HCT116 (cell line): Measurements from ENCODE around the gene PDE4D. TPM values are rescaled to one million over a fixed set of nuclear protein-coding genes. Genes with fewer than 3 reads are reported as not detected.

Experiments
- ATAC-seq: fragments of 200-7000 bp; cut with Tn5 transposase; 2 replicates; pipeline ENCODE4 v1.9.1; 2020; ENCODE audit warnings: mild to moderate bottlenecking, moderate library complexity
- BruUV-seq: library from RNA; stranded (reverse); fragments of 400-500 nt; replicated peaks from 2 replicates; lab custom pipeline; 2021; lab: Mats Ljungman, UMichigan
- CTCF ChIA-PET: fragments of 300-600 bp; sonication (Branson Sonifier 250); formaldehyde crosslinking; loops from one replicate; lab custom pipeline; 2021; ENCODE audit warnings: antibody characterized with exemption; lab: Charles Lee
- POLR2A ChIA-PET: fragments of 300-600, 350-600 bp; sonication (Branson Sonifier 250); formaldehyde crosslinking; loops from one replicate; lab custom pipeline; 2021; ENCODE audit warnings: antibody characterized with exemption; lab: Charles Lee
- RAD21 ChIA-PET, 2 experiments: fragments of 300-600 bp; sonication (Branson Sonifier 250); formaldehyde crosslinking; loops; one replicate each; lab custom pipeline; 2023; ENCODE audit warnings: low total read pairs in 2 of 2; ENCODE audit not compliant: uncharacterized antibody in 2 of 2, unreplicated experiment in 2 of 2, low non-redundant PET in 1 of 2; lab: Charles Lee
- DNase-seq: peaks from one replicate; pipeline ENCODE4 v3.0.0-alpha.2; 2010; ENCODE audit warnings: low read depth, low spot score
- H2AFZ ChIP-seq: fragments of 200-600 bp; shearing (Covaris generic), sonication (generic); 2 replicates; pipeline ENCODE4 v1.6.1; 2017; ENCODE audit warnings: low read depth, mixed run types, mixed read lengths, antibody characterized with exemption, low read length; ENCODE audit not compliant: poor library complexity, severe bottlenecking
- H3K27ac ChIP-seq: 2 replicates; pipeline ENCODE4 v1.5.1; 2012; ENCODE audit warnings: low read depth, low read length
- H3K27me3 ChIP-seq: fragments of 200-600 bp; sonication (generic); 2 replicates; pipeline ENCODE4 v1.6.1; 2016; ENCODE audit warnings: mixed run types, low read length, mixed read lengths; ENCODE audit not compliant: insufficient read depth
- H3K36me3 ChIP-seq, 2 experiments: fragments of 200-500 bp in 1 of 2; fragments of 200-600 bp in 1 of 2; sonication (Bioruptor generic) in 1 of 2; sonication (generic) in 1 of 2; 2 replicates each; pipeline versions ENCODE4 v1.5.1 to v1.6.1; 2014 to 2016; ENCODE audit warnings: low read length in 2 of 2, inconsistent platforms in 1 of 2, mixed read lengths in 1 of 2, mixed run types in 1 of 2; ENCODE audit not compliant: insufficient read depth in 2 of 2, control insufficient read depth in 1 of 2
- H3K4me1 ChIP-seq, 2 experiments: fragments of 200-600 bp in 1 of 2; sonication (generic) in 1 of 2; 2 replicates each; pipeline versions ENCODE4 v1.5.1 to v1.6.1; 2012 to 2017; ENCODE audit warnings: low read length in 2 of 2, inconsistent platforms in 1 of 2, mild to moderate bottlenecking in 1 of 2, mixed read lengths in 1 of 2, mixed run types in 1 of 2, moderate library complexity in 1 of 2; ENCODE audit not compliant: insufficient read depth in 2 of 2, control insufficient read depth in 1 of 2
- H3K4me2 ChIP-seq: fragments of 200-600 bp; sonication (generic); 2 replicates; pipeline ENCODE4 v1.6.1; 2017; ENCODE audit warnings: mixed run types, low read length, mixed read lengths
- H3K4me3 ChIP-seq, 2 experiments: fragments of 200-600 bp in 1 of 2; sonication (generic) in 1 of 2; replicated peaks in 1 of 2; 2 replicates each; pipeline ENCODE4 v1.5.1; 2011 to 2016; ENCODE audit warnings: low read length in 2 of 2, control low read depth in 1 of 2, low read depth in 1 of 2, mild to moderate bottlenecking in 1 of 2, mixed read lengths in 1 of 2, mixed run types in 1 of 2
- H3K79me2 ChIP-seq: fragments of 200-600 bp; sonication (generic); 2 replicates; pipeline ENCODE4 v1.6.1; 2017; ENCODE audit warnings: mild to moderate bottlenecking, mixed run types, low read length, moderate library complexity, mixed read lengths; ENCODE audit not compliant: insufficient read depth
- H3K9ac ChIP-seq: fragments of 200-600 bp; sonication (generic); 2 replicates; pipeline ENCODE4 v1.6.1; 2016; ENCODE audit warnings: low read length, mixed read lengths
- H3K9me2 ChIP-seq: fragments of 200-600 bp; sonication (generic), shearing (Covaris generic); 2 replicates; pipeline ENCODE4 v1.6.1; 2017; ENCODE audit warnings: mixed run types, mild to moderate bottlenecking, moderate library complexity; ENCODE audit not compliant: insufficient read depth
- H3K9me3 ChIP-seq, 2 experiments: fragments of 200-500 bp in 1 of 2; fragments of 200-600 bp in 1 of 2; sonication (Bioruptor generic) in 1 of 2; sonication (generic) in 1 of 2; 2 replicates each; pipeline ENCODE4 v1.6.1; 2014 to 2017; ENCODE audit warnings: low read length in 2 of 2, mixed read lengths in 2 of 2, inconsistent platforms in 1 of 2, low read depth in 1 of 2, mild to moderate bottlenecking in 1 of 2, mixed run types in 1 of 2, moderate library complexity in 1 of 2; ENCODE audit not compliant: control insufficient read depth in 1 of 2, insufficient read depth in 1 of 2
- H4K20me1 ChIP-seq: fragments of 200-600 bp; sonication (generic), shearing (Covaris generic); 2 replicates; pipeline ENCODE4 v1.6.1; 2017; ENCODE audit warnings: mixed run types, mild to moderate bottlenecking, moderate library complexity; ENCODE audit not compliant: insufficient read depth
- ATF3 ChIP-seq: IDR thresholded peaks from 2 replicates; pipeline ENCODE4 v1.6.1; 2012
- CEBPB ChIP-seq: IDR thresholded peaks from 2 replicates; pipeline ENCODE4 v1.6.1; 2012; ENCODE audit warnings: low read depth
- EGR1 ChIP-seq: IDR thresholded peaks from 2 replicates; pipeline ENCODE4 v1.6.1; 2012; ENCODE audit warnings: low read depth
- ELF1 ChIP-seq: IDR thresholded peaks from 2 replicates; pipeline ENCODE4 v1.6.1; 2012; ENCODE audit warnings: low read depth, borderline replicate concordance
- EZH2 ChIP-seq: fragments of 200-600 bp; sonication (generic); IDR thresholded peaks from 2 replicates; pipeline ENCODE4 v1.6.1; 2017; ENCODE audit warnings: antibody characterized with exemption, mixed run types
- EZH2phosphoT487 ChIP-seq: fragments of 200-600 bp; IDR thresholded peaks from 2 replicates; pipeline ENCODE4 v1.6.1; 2018; ENCODE audit warnings: antibody characterized with exemption, borderline replicate concordance
- JUND ChIP-seq: IDR thresholded peaks from 2 replicates; pipeline ENCODE4 v1.6.1; 2012
- POLR2AphosphoS5 ChIP-seq: IDR thresholded peaks from 2 replicates; pipeline ENCODE4 v1.6.1; 2011; ENCODE audit warnings: mild to moderate bottlenecking, low read depth, low read length, moderate library complexity
- RAD21 ChIP-seq: IDR thresholded peaks from 2 replicates; pipeline ENCODE4 v1.6.1; 2012; ENCODE audit warnings: low read depth, mild to moderate bottlenecking
- REST ChIP-seq: IDR thresholded peaks from 2 replicates; pipeline ENCODE4 v1.6.1; 2012; ENCODE audit warnings: low read depth
- SIN3A ChIP-seq: IDR thresholded peaks from 2 replicates; pipeline ENCODE4 v1.6.1; 2012; ENCODE audit warnings: low read depth
- SP1 ChIP-seq: IDR thresholded peaks from 2 replicates; pipeline ENCODE4 v1.6.1; 2012; ENCODE audit warnings: low read depth
- TCF7L2 ChIP-seq: IDR thresholded peaks from 2 replicates; pipeline ENCODE4 v1.7.0; 2011; ENCODE audit warnings: borderline replicate concordance, inconsistent platforms; ENCODE audit not compliant: insufficient read depth, insufficient read length; ENCODE audit errors: extremely low read depth
- YY1 ChIP-seq: IDR thresholded peaks from 2 replicates; pipeline ENCODE4 v1.6.1; 2011; ENCODE audit warnings: low read length, low read depth, moderate library complexity, mild to moderate bottlenecking; ENCODE audit not compliant: insufficient replicate concordance; ENCODE audit errors: extremely low read depth
- ZBTB33 ChIP-seq: IDR thresholded peaks from 2 replicates; pipeline ENCODE4 v1.6.1; 2011; ENCODE audit warnings: mild to moderate bottlenecking, low read length, moderate library complexity; ENCODE audit not compliant: insufficient replicate concordance; ENCODE audit errors: extremely low read depth
- ZFX ChIP-seq: fragments of 450-650 bp; IDR thresholded peaks from 2 replicates; pipeline ENCODE4 v1.6.1; 2017
- ZNF274 ChIP-seq: fragments of 200-500 bp; sonication (Bioruptor generic); IDR thresholded peaks from 2 replicates; pipeline ENCODE4 v1.6.1; 2014; ENCODE audit warnings: mild to moderate bottlenecking, low read depth, low read length, inconsistent platforms
- intact Hi-C: fragments of 100-400 bp; cut with micrococcal nuclease; formaldehyde crosslinking; loops from 2 replicates; pipeline ENCODE4 v1.10.0; 2022
- total RNA-seq: library from RNA; stranded (reverse); gene quantifications from one replicate; pipeline ENCODE4 v1.2.1, GENCODE V29; 2021; ENCODE audit not compliant: unreplicated experiment

PDE4D gene
- total RNA-seq, 1 experiment from 2014 or later, result 1.1 TPM

GRCh38 chr5:59261969-59262368 lies 631.6 kb downstream of the PDE4D start:
- Histone ChIP-seq H3K27me3 (peaks cover 27% of the 10 kb centered on the region; the same call in 1 of the 2 replicates), H3K4me1 (no peaks in the 10 kb centered on the region), H3K27ac (no peak overlapping the region), H3K36me3 (no peaks in the 10 kb centered on the region), H2AFZ (no peak overlapping the region), H3K9ac (no peak overlapping the region), H3K79me2 (no peaks in the 10 kb centered on the region), H3K4me2 (no peak overlapping the region), H3K9me2 (no peaks in the 10 kb centered on the region), H4K20me1 (no peaks in the 10 kb centered on the region), H3K4me3 (no peak overlapping the region), H3K9me3 (no peaks in the 10 kb centered on the region)
- no peak for ATAC-seq
- no TSS peak for BruUV-seq
- DNase-seq, result no peak
- CTCF ChIA-PET, result no interaction called here
- intact Hi-C loops, result no loop called here
- RAD21 ChIA-PET, result no interaction called here
- POLR2A ChIA-PET, result no interaction called here
- TF ChIP-seq JUND (no peak), ELF1 (no peak), SP1 (no peak), ZNF274 (no peak), EZH2 (no peak), YY1 (no peak), ZFX (no peak), POLR2AphosphoS5 (no peak), RAD21 (no peak), ATF3 (no peak), TCF7L2 (no peak), EGR1 (no peak), ZBTB33 (no peak), SIN3A (no peak), CEBPB (no peak), REST (no peak), EZH2phosphoT487 (no peak)
- TF ChIP-seq, all 23 proteins: peak for 0
